HFF-Myc (cell line): ENCODE data around the gene KDM5B.

ENCODE experiments used
- DNase-seq: peaks from one replicate; pipeline ENCODE4 v3.0.0-alpha.2; 2011; ENCODE audit warnings: low read depth; ENCODE audit errors: extremely low read depth
- H3K4me3 ChIP-seq: replicated peaks from 2 replicates; pipeline ENCODE4 v1.5.1; 2011; ENCODE audit warnings: low read depth, mild to moderate bottlenecking, control low read depth, low read length
- CTCF ChIP-seq: IDR thresholded peaks from 2 replicates; pipeline ENCODE4 v1.5.1; 2012; ENCODE audit warnings: mild to moderate bottlenecking, low read depth, low read length, control low read depth; ENCODE audit errors: missing control alignments

KDM5B gene

GRCh38 chr1:202806845-202807450, 1.3 kb downstream of the KDM5B start:
- no peak for DNase-seq
- H3K4me3 ChIP-seq, result peak overlapping the region; percentile 76
- TF ChIP-seq CTCF, result no peak

GRCh38 chr1:202805886-202806844, 2.1 kb downstream of the KDM5B start:
- H3K4me3 ChIP-seq, result peak overlapping the region; percentile 76
- DNase-seq, result no peak
- TF ChIP-seq CTCF, result no peak

GRCh38 chr1:202804126-202804525, 4.1 kb downstream of the KDM5B start:
- TF ChIP-seq CTCF, result no peak
- DNase-seq, result no peak
- H3K4me3 ChIP-seq, result no peak overlapping the region

- no peak overlapping the region for H3K4me3 ChIP-seq
- no peak for TF ChIP-seq CTCF
- no peak for DNase-seq
These were observed 5.0 kb downstream of the KDM5B start for GRCh38 chr1:202802998-202803932.

- no peak for DNase-seq
- no peak for TF ChIP-seq CTCF
- no peak overlapping the region for H3K4me3 ChIP-seq
These were observed 6.2 kb downstream of the KDM5B start for GRCh38 chr1:202802034-202802433.

DNA sequence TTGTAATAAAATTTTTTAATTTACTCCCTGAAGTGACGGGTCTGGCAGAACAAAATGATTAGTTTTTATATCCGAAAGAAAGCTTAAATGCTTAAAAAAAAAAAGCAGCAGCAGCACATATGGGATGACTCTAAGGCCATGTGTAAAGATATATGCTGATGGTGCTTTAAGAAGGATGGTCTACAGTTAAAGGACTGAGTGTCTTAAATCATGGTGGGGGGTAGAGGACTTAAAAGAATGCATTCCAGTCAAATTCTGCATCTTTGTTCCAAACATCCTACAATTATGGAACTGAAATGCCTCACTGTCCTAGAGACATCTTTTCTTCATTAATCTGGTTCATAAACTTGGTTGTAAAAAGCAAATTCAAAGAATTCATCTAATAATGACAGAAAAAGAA, 7.0 kb downstream of the KDM5B start:
- no peak for DNase-seq

More for the DNA sequence above, 7.0 kb downstream of the KDM5B start:
- TF ChIP-seq CTCF, result no peak
- H3K4me3 ChIP-seq, result no peak overlapping the region
